ENCODE measurements around the gene RASSF4. TPM values are rescaled to one million over a fixed set of nuclear protein-coding genes. Genes with fewer than 3 reads are reported as not detected.
A peak's percentile ranks its signal among the peaks of the same experiment; 100 is the strongest.

RASSF4 gene
- total RNA-seq, 4 donors from 2014 or later = 27.6 to 41.5 (median 32.7) TPM

DNA sequence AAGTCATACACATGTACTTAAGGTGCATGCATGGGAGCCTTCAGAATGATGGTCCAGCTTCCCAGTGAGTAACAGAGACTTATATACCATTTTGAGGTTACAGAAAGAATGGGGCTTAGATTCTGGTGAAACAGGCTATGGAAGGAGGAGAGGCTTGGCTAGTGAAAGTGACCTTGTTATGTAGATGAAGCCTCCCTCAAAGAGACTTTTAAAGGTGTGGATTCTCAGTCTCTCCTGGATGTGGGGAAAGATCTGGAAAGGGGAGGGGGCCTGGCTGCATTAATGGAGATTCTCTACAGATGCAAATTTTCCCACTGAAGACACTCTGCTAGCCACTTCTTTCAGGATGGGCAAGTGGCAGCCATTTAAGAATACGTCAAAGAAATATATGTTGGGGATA lies 5.5 kb downstream of the RASSF4 start:
- H3K4me3 ChIP-seq = no peak overlapping the region
- TF ChIP-seq CTCF (IDR thresholded peaks at IDR 0.05) (no peak), POLR2AphosphoS5 (IDR thresholded peaks at IDR 0.05) (no peak), EP300 (IDR thresholded peaks at IDR 0.05) (no peak), POLR2A (IDR thresholded peaks at IDR 0.05; ENCODE audit: low read depth) (no peak)
- no peaks in the 10 kb centered on the region for H3K9me3 ChIP-seq
- peak overlapping the region; percentile 63 to 92 (median 88) for H3K27ac ChIP-seq (replicated peaks in 1 of 4)
- intact Hi-C loops (cut with DNase I) = no loop called here
- peaks cover 72 to 97% (median 88%) of the 10 kb centered on the region in 4 donors for H3K4me1 ChIP-seq
- no peaks in the 10 kb centered on the region for H3K27me3 ChIP-seq
- H3K36me3 ChIP-seq = peaks cover 0 to 6% (median 4%) of the 10 kb centered on the region in 4 donors
- DNase-seq (ENCODE audit: extremely low spot score) = no peak
- WGBS = 84% methylated on average over 1 of the region's 1 CpG

DNA sequence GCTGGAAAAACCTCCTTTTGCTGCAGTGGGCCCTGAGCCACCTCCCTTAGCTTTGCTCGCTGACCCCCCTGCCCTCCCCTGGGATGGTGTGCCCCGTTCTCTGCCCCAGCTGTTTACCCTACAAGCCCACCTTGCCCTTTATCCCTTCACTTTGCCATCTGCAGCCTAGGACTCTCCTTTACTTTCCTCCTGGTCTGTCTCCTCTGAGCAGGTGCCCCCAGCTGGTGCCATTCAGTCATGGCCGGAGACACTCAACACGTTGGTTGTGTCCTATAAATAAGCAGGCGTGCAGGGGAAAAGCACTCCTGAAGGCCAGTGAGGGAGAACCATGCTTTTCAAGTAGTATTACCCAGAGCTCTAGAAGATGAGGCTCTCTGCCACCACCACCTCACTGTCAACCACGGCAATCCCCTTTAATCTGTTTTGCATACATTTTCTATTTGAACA lies 6.1 kb downstream of the RASSF4 start:
- Histone ChIP-seq H3K9me3 (no peaks in the 10 kb centered on the region), H3K36me3 (peaks cover 2 to 12% (median 10%) of the 10 kb centered on the region in 4 donors), H3K4me3 (no peak overlapping the region), H3K27ac (replicated peaks in 1 of 4) (peak overlapping the region; percentile 63 to 92 (median 88)), H3K27me3 (no peaks in the 10 kb centered on the region), H3K4me1 (peaks cover 68 to 91% (median 82%) of the 10 kb centered on the region in 4 donors)
- intact Hi-C loops (cut with DNase I) = no loop called here
- 88% methylated on average over 6 of the region's 6 CpGs for WGBS
- no peak for DNase-seq (ENCODE audit: extremely low spot score)
- TF ChIP-seq EP300 (IDR thresholded peaks at IDR 0.05) (no peak), POLR2A (IDR thresholded peaks at IDR 0.05; ENCODE audit: low read depth) (no peak), CTCF (IDR thresholded peaks at IDR 0.05) (no peak), POLR2AphosphoS5 (IDR thresholded peaks at IDR 0.05) (no peak)

- WGBS = 72% methylated on average over 8 of the region's 8 CpGs
- H3K4me1 ChIP-seq = peaks cover 67 to 85% (median 77%) of the 10 kb centered on the region in 4 donors
- no peaks in the 10 kb centered on the region for H3K9me3 ChIP-seq
- no peak for DNase-seq (ENCODE audit: extremely low spot score)
- H3K4me3 ChIP-seq = no peak overlapping the region
- H3K27me3 ChIP-seq = no peaks in the 10 kb centered on the region
- H3K27ac ChIP-seq (replicated peaks in 1 of 4) = peak overlapping the region in 3 of 4 donors; percentile 87 to 92 (median 89)
- peaks cover 8 to 18% (median 16%) of the 10 kb centered on the region in 4 donors for H3K36me3 ChIP-seq
- no peak for TF ChIP-seq CTCF (IDR thresholded peaks at IDR 0.05)
- TF ChIP-seq POLR2AphosphoS5 (IDR thresholded peaks at IDR 0.05) = no peak
- TF ChIP-seq EP300 (IDR thresholded peaks at IDR 0.05) = no peak
- no peak for TF ChIP-seq POLR2A (IDR thresholded peaks at IDR 0.05; ENCODE audit: low read depth)
- intact Hi-C loops (cut with DNase I) = no loop called here
Observed at GRCh38 chr10:44966129-44966815, 6.7 kb downstream of the RASSF4 start.

- DNase-seq (ENCODE audit: extremely low spot score) = no peak
- Histone ChIP-seq H3K9me3 (no peaks in the 10 kb centered on the region), H3K4me3 (peak overlapping the region in 1 of 4 donors; percentile 10), H3K27ac (replicated peaks in 1 of 4) (peak overlapping the region; percentile 64 to 89 (median 78)), H3K36me3 (peaks cover 9 to 25% (median 23%) of the 10 kb centered on the region in 4 donors), H3K27me3 (no peaks in the 10 kb centered on the region), H3K4me1 (peaks cover 63 to 78% (median 73%) of the 10 kb centered on the region in 4 donors)
- intact Hi-C loops (cut with DNase I) = no loop called here
- TF ChIP-seq POLR2AphosphoS5 (IDR thresholded peaks at IDR 0.05) = no peak
- peak in 1 of 3 experiments; percentile 27 for TF ChIP-seq CTCF (IDR thresholded peaks at IDR 0.05)
- 89% methylated on average over 8 of the region's 8 CpGs for WGBS
Observed at GRCh38 chr10:44966816-44967509, 7.4 kb downstream of the RASSF4 start.
